G401 (cell line): ENCODE data around the gene BCL2L13. TPM values are rescaled to one million over a fixed set of nuclear protein-coding genes. Genes with fewer than 3 reads are reported as not detected.

Experiments
- DNase-seq: peaks from one replicate; pipeline ENCODE4 v3.0.0-alpha.2; 2015; ENCODE audit warnings: low spot score
- in situ Hi-C: cut with HindIII; loops from 2 replicates; pipeline ENCODE4 v1.10.0; 2016; ENCODE audit warnings: low sequenced_read_pairs, mixed read lengths
- total RNA-seq: library from RNA; depleted of rRNA; stranded (reverse); fragments of >200 nt; shearing (Covaris generic); gene quantifications from 2 replicates; pipeline ENCODE4 v1.2.3, GENCODE V29; 2014

BCL2L13 gene
- total RNA-seq, 1 experiment from 2014 or later = 63.1 TPM

GRCh38 chr22:17716529-17716928 lies 78.0 kb downstream of the BCL2L13 start:
- DNase-seq = no peak
- in situ Hi-C loops = no loop called here

DNA sequence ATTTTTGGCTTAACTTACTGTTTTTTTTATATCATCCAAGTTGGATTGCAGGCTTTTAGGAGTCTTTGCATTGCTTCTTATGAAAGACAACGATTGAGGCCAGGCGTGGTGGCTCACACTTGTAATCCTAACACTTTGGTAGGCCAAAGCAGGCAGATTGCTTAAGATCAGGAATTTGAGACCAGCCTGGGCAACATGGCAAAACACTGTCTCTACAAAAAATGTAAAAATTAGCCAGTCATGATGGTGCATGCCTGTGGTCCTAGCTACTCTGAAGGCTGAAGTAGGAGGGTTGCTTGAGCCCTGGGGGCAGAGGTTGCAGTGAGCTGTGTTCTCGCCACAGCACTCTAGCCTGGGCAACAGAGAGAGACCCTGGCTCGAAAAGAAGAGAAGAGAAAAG lies 79.2 kb downstream of the BCL2L13 start:
- in situ Hi-C loops = no loop called here

DNA sequence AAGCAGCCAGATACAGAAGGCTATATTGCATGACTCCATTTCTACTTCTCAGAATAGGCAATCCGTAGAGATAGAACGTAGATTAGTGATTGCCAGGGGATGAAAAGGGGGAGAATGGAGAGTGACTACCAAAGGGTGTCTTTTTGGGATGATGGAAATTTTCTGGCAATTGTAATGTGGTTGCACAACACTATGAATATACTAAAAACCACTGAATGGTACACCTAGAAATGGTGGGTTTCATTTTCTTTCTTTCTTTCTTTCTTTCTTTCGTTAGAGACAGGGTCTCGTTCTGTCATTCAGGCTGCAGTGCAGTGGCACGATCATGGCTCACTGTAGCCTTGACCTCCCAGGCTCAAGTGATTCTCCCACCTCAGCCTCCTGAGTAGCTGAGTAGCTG lies 81.4 kb downstream of the BCL2L13 start:
- in situ Hi-C loops = no loop called here

More for the DNA sequence above, 79.2 kb downstream of the BCL2L13 start:
- no peak for DNase-seq

DNA sequence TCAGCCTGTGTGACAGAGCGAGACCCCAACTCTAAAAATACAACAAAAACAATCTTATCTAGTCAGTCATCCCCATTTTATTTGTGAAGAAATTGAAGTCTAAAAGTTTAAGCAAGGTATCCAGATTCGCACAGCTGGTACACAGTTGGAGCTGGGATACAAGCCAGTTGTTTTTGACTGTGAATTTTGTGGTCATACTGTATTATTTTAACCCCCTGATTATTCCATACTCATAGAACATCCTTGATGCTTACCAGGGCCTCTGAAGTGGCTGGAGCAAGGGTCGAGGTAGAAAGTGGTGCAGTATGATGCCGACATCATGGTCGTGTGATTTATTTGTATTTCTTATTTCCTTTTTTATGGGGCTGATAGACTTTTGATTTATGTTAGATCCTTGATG lies 85.7 kb downstream of the BCL2L13 start:
- DNase-seq = no peak
- in situ Hi-C loops = no loop called here

More for the DNA sequence above, 81.4 kb downstream of the BCL2L13 start:
- no peak for DNase-seq

DNA sequence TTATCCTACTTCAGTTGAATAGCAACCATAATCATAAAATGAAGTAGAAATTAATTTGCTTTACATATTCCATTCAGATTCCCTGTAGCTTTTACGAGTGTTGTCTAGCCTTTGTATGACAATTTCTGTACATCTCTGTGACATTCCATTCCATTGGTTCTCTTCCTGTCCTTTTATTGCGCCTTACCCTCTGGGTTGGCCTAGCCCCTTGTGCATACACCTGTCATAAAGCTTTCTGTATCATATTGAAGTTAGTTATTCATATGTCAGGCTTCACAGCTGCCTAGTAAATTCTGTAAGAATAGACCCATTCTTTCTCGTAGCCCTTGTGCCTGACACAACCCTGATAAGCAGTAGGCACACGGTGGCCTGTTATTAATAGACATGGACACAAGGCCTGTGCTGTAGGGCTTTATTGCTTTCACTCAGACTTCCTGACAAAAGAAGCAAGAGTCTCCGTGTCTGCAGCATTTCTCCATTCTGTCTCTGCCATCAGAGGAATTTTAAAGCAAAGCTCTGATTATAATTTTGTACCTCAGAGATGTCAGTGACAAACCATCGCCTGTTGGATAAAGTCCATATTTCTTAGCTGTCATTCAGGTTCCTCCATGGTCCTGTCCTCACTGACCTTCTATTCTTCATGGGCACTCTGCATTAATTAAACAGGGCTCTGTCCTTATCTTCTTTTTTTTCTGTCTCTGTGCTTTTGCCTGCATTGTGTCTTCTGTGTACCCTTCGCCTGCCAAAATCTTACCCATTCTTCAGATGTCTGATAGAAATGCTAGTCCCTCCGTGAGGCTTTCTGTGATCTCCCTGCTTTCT lies 86.3 kb downstream of the BCL2L13 start:
- DNase-seq = peak; percentile 56
- in situ Hi-C loops = no loop called here

DNA sequence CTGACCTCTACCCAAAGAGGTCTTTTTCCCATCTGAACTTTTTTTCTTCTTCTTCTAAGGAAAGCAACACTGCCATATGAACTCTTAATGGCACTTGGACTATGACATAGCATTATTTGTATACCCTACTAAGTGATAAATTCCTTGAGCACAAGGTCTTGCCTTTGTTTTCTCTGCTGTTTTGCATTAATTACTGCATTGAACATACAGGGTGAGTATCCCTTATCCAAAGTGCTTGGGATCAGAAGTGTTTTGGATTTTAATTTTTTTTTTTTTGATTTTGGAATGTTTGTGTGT lies 86.9 kb downstream of the BCL2L13 start:
- DNase-seq = no peak
- in situ Hi-C loops = no loop called here

- in situ Hi-C loops = no loop called here
Measured at GRCh38 chr22:17726006-17726927, 87.7 kb downstream of the BCL2L13 start.

DNA sequence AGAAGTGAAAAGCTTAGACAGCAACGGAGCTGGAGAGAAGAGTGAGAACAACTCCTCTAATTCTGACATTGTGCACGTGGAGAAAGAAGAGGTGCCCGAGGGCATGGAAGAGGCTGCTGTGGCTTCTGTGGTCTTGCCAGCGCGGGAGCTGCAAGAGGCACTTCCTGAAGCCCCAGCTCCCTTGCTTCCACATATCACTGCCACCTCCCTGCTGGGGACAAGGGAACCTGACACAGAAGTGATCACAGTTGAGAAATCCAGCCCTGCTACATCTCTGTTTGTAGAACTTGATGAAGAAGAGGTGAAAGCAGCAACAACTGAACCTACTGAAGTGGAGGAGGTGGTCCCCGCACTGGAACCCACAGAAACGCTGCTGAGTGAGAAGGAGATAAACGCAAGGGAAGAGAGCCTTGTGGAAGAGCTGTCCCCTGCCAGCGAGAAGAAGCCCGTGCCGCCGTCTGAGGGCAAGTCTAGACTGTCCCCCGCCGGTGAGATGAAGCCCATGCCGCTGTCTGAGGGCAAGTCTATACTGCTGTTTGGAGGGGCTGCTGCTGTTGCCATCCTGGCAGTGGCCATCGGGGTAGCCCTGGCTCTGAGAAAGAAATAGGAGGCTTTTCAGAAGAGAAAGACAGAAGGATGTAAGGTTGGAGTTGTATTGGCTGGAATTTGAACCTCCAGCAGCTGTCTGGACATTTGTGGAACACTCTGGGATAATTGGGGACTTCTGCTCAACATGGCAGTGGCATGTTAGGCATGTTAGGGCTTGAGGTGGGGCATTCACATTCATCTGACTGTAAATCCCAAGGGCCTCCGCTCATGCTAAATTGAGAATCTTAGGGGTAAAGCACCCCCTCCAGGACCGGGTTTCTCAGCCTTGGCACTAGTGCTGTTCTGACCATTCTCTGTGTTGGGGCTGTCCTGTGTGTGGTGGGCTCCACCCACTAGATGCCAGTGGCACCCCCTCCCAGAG lies 88.7 kb downstream of the BCL2L13 start:
- in situ Hi-C loops = no loop called here
- no peak for DNase-seq

More at GRCh38 chr22:17726006-17726927, 87.7 kb downstream of the BCL2L13 start:
- peak; percentile 87 for DNase-seq

GRCh38 chr22:17728786-17729185 lies 90.2 kb downstream of the BCL2L13 start:
- in situ Hi-C loops = no loop called here
- DNase-seq = no peak

- no peak for DNase-seq
- in situ Hi-C loops = no loop called here
Measured at GRCh38 chr22:17729561-17729960, 91.0 kb downstream of the BCL2L13 start.

- in situ Hi-C loops = no loop called here
- DNase-seq = no peak
Measured at GRCh38 chr22:17732251-17732854, 93.8 kb downstream of the BCL2L13 start.

- in situ Hi-C loops = no loop called here
- no peak for DNase-seq
Measured at GRCh38 chr22:17733466-17733865, 94.9 kb downstream of the BCL2L13 start.

GRCh38 chr22:17734187-17734586 lies 95.6 kb downstream of the BCL2L13 start:
- in situ Hi-C loops = no loop called here
- no peak for DNase-seq

- in situ Hi-C loops = no loop called here
Measured at GRCh38 chr22:17738386-17739128, 100.0 kb downstream of the BCL2L13 start.

GRCh38 chr22:17739196-17739975 lies 100.8 kb downstream of the BCL2L13 start:
- DNase-seq = no peak
- in situ Hi-C loops = no loop called here

More at GRCh38 chr22:17738386-17739128, 100.0 kb downstream of the BCL2L13 start:
- DNase-seq = peak; percentile 92

DNA sequence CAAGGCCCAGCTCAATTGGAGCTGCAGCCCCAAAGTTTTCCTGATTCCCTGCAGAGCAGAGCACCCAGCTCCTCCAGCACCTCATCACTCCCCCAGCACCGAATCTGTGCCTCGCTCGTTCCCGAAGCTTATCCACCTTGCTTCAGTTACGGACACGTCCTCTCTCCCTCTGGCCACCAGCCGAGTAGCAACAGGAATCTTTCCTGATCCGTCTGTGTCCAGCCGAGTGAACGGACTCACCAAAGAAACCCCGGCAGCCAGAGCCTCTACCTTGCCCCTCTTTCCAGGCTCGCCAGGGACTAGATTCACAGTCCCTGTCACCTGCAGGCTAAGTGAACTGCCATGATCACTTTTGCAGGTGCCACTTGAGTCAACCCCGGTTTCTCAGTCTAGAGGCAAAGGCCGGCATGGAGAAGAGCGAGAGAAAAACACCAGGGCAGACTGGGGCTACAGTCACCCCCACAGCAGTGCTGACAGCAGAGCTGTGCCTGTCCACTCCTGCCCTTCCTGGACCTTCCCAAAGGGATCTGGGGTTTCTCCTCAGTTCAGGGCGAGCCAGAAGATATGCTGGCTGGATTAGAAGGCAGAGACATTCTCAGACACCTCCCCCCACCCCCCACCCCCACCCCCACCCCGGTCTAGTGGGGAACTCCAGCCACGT lies 103.4 kb downstream of the BCL2L13 start:
- DNase-seq = peak; percentile 71
- in situ Hi-C loops = no loop called here

DNA sequence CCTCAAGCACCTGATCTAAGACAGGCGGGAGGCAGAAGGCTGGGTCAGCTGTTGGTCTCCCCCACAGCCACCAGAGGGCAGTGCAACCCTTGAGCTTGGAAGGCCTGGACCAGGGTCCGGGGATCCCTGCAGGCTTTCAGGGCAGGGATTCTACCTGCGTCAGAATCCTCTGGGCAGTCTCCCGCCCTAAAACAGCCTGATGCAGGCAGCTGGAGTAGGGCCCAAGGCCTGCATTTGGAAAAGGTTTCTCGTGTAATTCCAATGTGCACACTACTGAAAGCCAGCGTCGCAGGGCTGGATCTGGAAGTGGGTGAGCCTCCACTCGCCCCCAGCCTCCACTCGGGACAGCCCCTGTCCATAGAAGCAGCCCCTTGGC lies 104.0 kb downstream of the BCL2L13 start:
- in situ Hi-C loops = no loop called here
- DNase-seq = peak; percentile 92
